HCT116 (cell line): Measurements from ENCODE around the gene G6PC2. TPM values are rescaled to one million over a fixed set of nuclear protein-coding genes. Genes with fewer than 3 reads are reported as not detected.

Experiments used
- ATAC-seq: fragments of 200-7000 bp; cut with Tn5 transposase; 2 replicates; pipeline ENCODE4 v1.9.1; 2020; ENCODE audit warnings: mild to moderate bottlenecking, moderate library complexity
- BruUV-seq: library from RNA; stranded (reverse); fragments of 400-500 nt; replicated peaks from 2 replicates; lab custom pipeline; 2021; lab: Mats Ljungman, UMichigan
- CTCF ChIA-PET: fragments of 300-600 bp; sonication (Branson Sonifier 250); formaldehyde crosslinking; loops from one replicate; lab custom pipeline; 2021; ENCODE audit warnings: antibody characterized with exemption; lab: Charles Lee
- POLR2A ChIA-PET: fragments of 300-600, 350-600 bp; sonication (Branson Sonifier 250); formaldehyde crosslinking; loops from one replicate; lab custom pipeline; 2021; ENCODE audit warnings: antibody characterized with exemption; lab: Charles Lee
- RAD21 ChIA-PET, 2 experiments: fragments of 300-600 bp; sonication (Branson Sonifier 250); formaldehyde crosslinking; loops; one replicate each; lab custom pipeline; 2023; ENCODE audit warnings: low total read pairs in 2 of 2; ENCODE audit not compliant: uncharacterized antibody in 2 of 2, unreplicated experiment in 2 of 2, low non-redundant PET in 1 of 2; lab: Charles Lee
- DNase-seq: peaks from one replicate; pipeline ENCODE4 v3.0.0-alpha.2; 2010; ENCODE audit warnings: low read depth, low spot score
- H2AFZ ChIP-seq: fragments of 200-600 bp; shearing (Covaris generic), sonication (generic); 2 replicates; pipeline ENCODE4 v1.6.1; 2017; ENCODE audit warnings: low read depth, mixed run types, mixed read lengths, antibody characterized with exemption, low read length; ENCODE audit not compliant: poor library complexity, severe bottlenecking
- H3K27ac ChIP-seq: 2 replicates; pipeline ENCODE4 v1.5.1; 2012; ENCODE audit warnings: low read depth, low read length
- H3K27me3 ChIP-seq: fragments of 200-600 bp; sonication (generic); 2 replicates; pipeline ENCODE4 v1.6.1; 2016; ENCODE audit warnings: mixed run types, low read length, mixed read lengths; ENCODE audit not compliant: insufficient read depth
- H3K36me3 ChIP-seq, 2 experiments: fragments of 200-500 bp in 1 of 2; fragments of 200-600 bp in 1 of 2; sonication (Bioruptor generic) in 1 of 2; sonication (generic) in 1 of 2; 2 replicates each; pipeline versions ENCODE4 v1.5.1 to v1.6.1; 2014 to 2016; ENCODE audit warnings: low read length in 2 of 2, inconsistent platforms in 1 of 2, mixed read lengths in 1 of 2, mixed run types in 1 of 2; ENCODE audit not compliant: insufficient read depth in 2 of 2, control insufficient read depth in 1 of 2
- H3K4me1 ChIP-seq, 2 experiments: fragments of 200-600 bp in 1 of 2; sonication (generic) in 1 of 2; 2 replicates each; pipeline versions ENCODE4 v1.5.1 to v1.6.1; 2012 to 2017; ENCODE audit warnings: low read length in 2 of 2, inconsistent platforms in 1 of 2, mild to moderate bottlenecking in 1 of 2, mixed read lengths in 1 of 2, mixed run types in 1 of 2, moderate library complexity in 1 of 2; ENCODE audit not compliant: insufficient read depth in 2 of 2, control insufficient read depth in 1 of 2
- H3K4me2 ChIP-seq: fragments of 200-600 bp; sonication (generic); 2 replicates; pipeline ENCODE4 v1.6.1; 2017; ENCODE audit warnings: mixed run types, low read length, mixed read lengths
- H3K4me3 ChIP-seq, 2 experiments: fragments of 200-600 bp in 1 of 2; sonication (generic) in 1 of 2; replicated peaks in 1 of 2; 2 replicates each; pipeline ENCODE4 v1.5.1; 2011 to 2016; ENCODE audit warnings: low read length in 2 of 2, control low read depth in 1 of 2, low read depth in 1 of 2, mild to moderate bottlenecking in 1 of 2, mixed read lengths in 1 of 2, mixed run types in 1 of 2
- H3K79me2 ChIP-seq: fragments of 200-600 bp; sonication (generic); 2 replicates; pipeline ENCODE4 v1.6.1; 2017; ENCODE audit warnings: mild to moderate bottlenecking, mixed run types, low read length, moderate library complexity, mixed read lengths; ENCODE audit not compliant: insufficient read depth
- H3K9ac ChIP-seq: fragments of 200-600 bp; sonication (generic); 2 replicates; pipeline ENCODE4 v1.6.1; 2016; ENCODE audit warnings: low read length, mixed read lengths
- H3K9me2 ChIP-seq: fragments of 200-600 bp; sonication (generic), shearing (Covaris generic); 2 replicates; pipeline ENCODE4 v1.6.1; 2017; ENCODE audit warnings: mixed run types, mild to moderate bottlenecking, moderate library complexity; ENCODE audit not compliant: insufficient read depth
- H3K9me3 ChIP-seq, 2 experiments: fragments of 200-500 bp in 1 of 2; fragments of 200-600 bp in 1 of 2; sonication (Bioruptor generic) in 1 of 2; sonication (generic) in 1 of 2; 2 replicates each; pipeline ENCODE4 v1.6.1; 2014 to 2017; ENCODE audit warnings: low read length in 2 of 2, mixed read lengths in 2 of 2, inconsistent platforms in 1 of 2, low read depth in 1 of 2, mild to moderate bottlenecking in 1 of 2, mixed run types in 1 of 2, moderate library complexity in 1 of 2; ENCODE audit not compliant: control insufficient read depth in 1 of 2, insufficient read depth in 1 of 2
- H4K20me1 ChIP-seq: fragments of 200-600 bp; sonication (generic), shearing (Covaris generic); 2 replicates; pipeline ENCODE4 v1.6.1; 2017; ENCODE audit warnings: mixed run types, mild to moderate bottlenecking, moderate library complexity; ENCODE audit not compliant: insufficient read depth
- CBX3 ChIP-seq: IDR thresholded peaks from 2 replicates; pipeline ENCODE4 v1.6.1; 2012; ENCODE audit warnings: low read depth
- CEBPB ChIP-seq: IDR thresholded peaks from 2 replicates; pipeline ENCODE4 v1.6.1; 2012; ENCODE audit warnings: low read depth
- CTCF ChIP-seq, 3 experiments: fragments of 200-600 bp in 1 of 3; sonication (generic) in 1 of 3; IDR thresholded peaks in 2 of 3; conservative IDR thresholded peaks in 1 of 3; 2 replicates each; pipeline ENCODE4 v1.5.1; 2012 to 2017; ENCODE audit warnings: low read depth in 2 of 3, low read length in 2 of 3, antibody characterized with exemption in 1 of 3, borderline replicate concordance in 1 of 3, control low read depth in 1 of 3, mild to moderate bottlenecking in 1 of 3, mixed read lengths in 1 of 3, mixed run types in 1 of 3, moderate library complexity in 1 of 3; ENCODE audit not compliant: insufficient read depth in 1 of 3
- ELF1 ChIP-seq: IDR thresholded peaks from 2 replicates; pipeline ENCODE4 v1.6.1; 2012; ENCODE audit warnings: low read depth, borderline replicate concordance
- EZH2 ChIP-seq: fragments of 200-600 bp; sonication (generic); IDR thresholded peaks from 2 replicates; pipeline ENCODE4 v1.6.1; 2017; ENCODE audit warnings: antibody characterized with exemption, mixed run types
- EZH2phosphoT487 ChIP-seq: fragments of 200-600 bp; IDR thresholded peaks from 2 replicates; pipeline ENCODE4 v1.6.1; 2018; ENCODE audit warnings: antibody characterized with exemption, borderline replicate concordance
- FOSL1 ChIP-seq: IDR thresholded peaks from 2 replicates; pipeline ENCODE4 v1.6.1; 2012; ENCODE audit warnings: low read depth
- JUND ChIP-seq: IDR thresholded peaks from 2 replicates; pipeline ENCODE4 v1.6.1; 2012
- MAX ChIP-seq: IDR thresholded peaks from 2 replicates; pipeline ENCODE4 v1.6.1; 2012
- POLR2A ChIP-seq: IDR thresholded peaks from 2 replicates; pipeline ENCODE4 v1.7.0; 2011; ENCODE audit warnings: borderline replicate concordance; ENCODE audit not compliant: insufficient read depth, insufficient read length; ENCODE audit errors: extremely low read depth
- SIN3A ChIP-seq: IDR thresholded peaks from 2 replicates; pipeline ENCODE4 v1.6.1; 2012; ENCODE audit warnings: low read depth
- SP1 ChIP-seq: IDR thresholded peaks from 2 replicates; pipeline ENCODE4 v1.6.1; 2012; ENCODE audit warnings: low read depth
- SRF ChIP-seq: IDR thresholded peaks from 2 replicates; pipeline ENCODE4 v1.6.1; 2012; ENCODE audit warnings: low read depth
- TCF7L2 ChIP-seq: IDR thresholded peaks from 2 replicates; pipeline ENCODE4 v1.7.0; 2011; ENCODE audit warnings: borderline replicate concordance, inconsistent platforms; ENCODE audit not compliant: insufficient read depth, insufficient read length; ENCODE audit errors: extremely low read depth
- ZFX ChIP-seq: fragments of 450-650 bp; IDR thresholded peaks from 2 replicates; pipeline ENCODE4 v1.6.1; 2017
- ZNF274 ChIP-seq: fragments of 200-500 bp; sonication (Bioruptor generic); IDR thresholded peaks from 2 replicates; pipeline ENCODE4 v1.6.1; 2014; ENCODE audit warnings: mild to moderate bottlenecking, low read depth, low read length, inconsistent platforms
- intact Hi-C: fragments of 100-400 bp; cut with micrococcal nuclease; formaldehyde crosslinking; loops from 2 replicates; pipeline ENCODE4 v1.10.0; 2022
- total RNA-seq: library from RNA; stranded (reverse); gene quantifications from one replicate; pipeline ENCODE4 v1.2.1, GENCODE V29; 2021; ENCODE audit not compliant: unreplicated experiment

Gene G6PC2
- total RNA-seq, 1 experiment from 2014 or later = not detected

GRCh38 chr2:168912466-168912865 lies 11.4 kb downstream of the G6PC2 start:
- ChIA-PET POLR2A (no interaction called here), CTCF (no interaction called here), RAD21 (no interaction called here)
- ATAC-seq (no peak), DNase-seq (no peak)
- Histone ChIP-seq H3K36me3 (no peaks in the 10 kb centered on the region), H4K20me1 (no peaks in the 10 kb centered on the region), H3K9ac (no peak overlapping the region), H3K27me3 (no peaks in the 10 kb centered on the region), H3K27ac (no peak overlapping the region), H3K4me3 (no peak overlapping the region), H3K79me2 (no peaks in the 10 kb centered on the region), H3K4me1 (no peaks in the 10 kb centered on the region), H2AFZ (no peak overlapping the region), H3K9me3 (peaks cover 0 to 6% of the 10 kb centered on the region in 2 experiments; a peak in 2 of 4 replicates), H3K4me2 (no peak overlapping the region), H3K9me2 (no peaks in the 10 kb centered on the region)
- intact Hi-C loops = loop anchor here (10.0 kb wide), 1 partner anchor 768 kb away; no protein-coding TSS in a partner anchor
- BruUV-seq = no TSS peak
- no peak for TF ChIP-seq TCF7L2
- no peak for TF ChIP-seq SIN3A
- TF ChIP-seq SP1 = no peak
- TF ChIP-seq CTCF (IDR thresholded peaks at IDR 0.05 in 2 of 3, conservative IDR thresholded peaks at IDR 0.05 in 1 of 3; ENCODE audit: borderline replicate concordance in 1 of 3, insufficient read depth in 1 of 3, low read depth in 2 of 3, low read length in 2 of 3) = no peak
- TF ChIP-seq SRF = no peak
- TF ChIP-seq JUND = no peak

GRCh38 chr2:168912901-168913369 lies 11.8 kb downstream of the G6PC2 start:
- no TSS peak for BruUV-seq
- Histone ChIP-seq H3K9me2 (no peaks in the 10 kb centered on the region), H3K9me3 (peaks cover 0 to 6% of the 10 kb centered on the region in 2 experiments; a peak in 2 of 4 replicates), H3K4me2 (no peak overlapping the region), H4K20me1 (no peaks in the 10 kb centered on the region), H3K36me3 (no peaks in the 10 kb centered on the region), H3K27ac (no peak overlapping the region), H3K4me1 (no peaks in the 10 kb centered on the region), H3K79me2 (no peaks in the 10 kb centered on the region), H2AFZ (no peak overlapping the region), H3K9ac (no peak overlapping the region), H3K27me3 (no peaks in the 10 kb centered on the region), H3K4me3 (no peak overlapping the region)
- DNase-seq (no peak), ATAC-seq (no peak)
- intact Hi-C loops = loop anchor here (10.0 kb wide), 1 partner anchor 768 kb away; no protein-coding TSS in a partner anchor
- TF ChIP-seq SP1 (no peak), FOSL1 (no peak), TCF7L2 (no peak), JUND (no peak), EZH2 (no peak), CTCF (IDR thresholded peaks at IDR 0.05 in 2 of 3, conservative IDR thresholded peaks at IDR 0.05 in 1 of 3; ENCODE audit: borderline replicate concordance in 1 of 3, insufficient read depth in 1 of 3, low read depth in 2 of 3, low read length in 2 of 3) (no peak), ZNF274 (no peak), EZH2phosphoT487 (no peak), CBX3 (no peak), MAX (no peak), ZFX (no peak), CEBPB (no peak), POLR2A (no peak), ELF1 (no peak)
- CTCF ChIA-PET = interaction anchor here (0.6 kb wide), 1 partner anchor 587 kb away, joined by 3 read pairs; no protein-coding TSS in a partner anchor
- RAD21 ChIA-PET = no interaction called here
- POLR2A ChIA-PET = no interaction called here
